ENCODE measurements around the gene MBOAT7.

The MBOAT7 gene

GRCh38 chr19:54142166-54142780, 47.1 kb downstream of the MBOAT7 start:
- TF ChIP-seq CTCF (conservative IDR thresholded peaks at IDR 0.05) = no peak
- H3K27ac ChIP-seq = no peak overlapping the region; the same call in 1 of the 2 replicates

GRCh38 chr19:54141356-54141755, 48.0 kb downstream of the MBOAT7 start:
- TF ChIP-seq CTCF (conservative IDR thresholded peaks at IDR 0.05) = no peak
- H3K27ac ChIP-seq = peak overlapping the region; percentile 97; the same call in 1 of the 2 replicates

GRCh38 chr19:54138489-54139256, 50.7 kb downstream of the MBOAT7 start:
- H3K27ac ChIP-seq = peak overlapping the region; percentile 97

GRCh38 chr19:54137699-54138488, 51.5 kb downstream of the MBOAT7 start, which contains the start of gene CNOT3:
Gene CNOT3, plus strand, starts transcription at chr19:54137762. Its CDS starts 5,217 bp downstream, at chr19:54142979.
- peak; percentile 39 for TF ChIP-seq CTCF (conservative IDR thresholded peaks at IDR 0.05)
- peak within 1 kb of the TSS; percentile 97 for H3K27ac ChIP-seq

More at GRCh38 chr19:54138489-54139256, 50.7 kb downstream of the MBOAT7 start:
- TF ChIP-seq CTCF (conservative IDR thresholded peaks at IDR 0.05) = no peak

- peak overlapping the region; percentile 97 for H3K27ac ChIP-seq
- no peak for TF ChIP-seq CTCF (conservative IDR thresholded peaks at IDR 0.05)
These were observed 52.3 kb downstream of the MBOAT7 start for GRCh38 chr19:54136864-54137698.

GRCh38 chr19:54136086-54136863, 53.1 kb downstream of the MBOAT7 start:
- TF ChIP-seq CTCF (conservative IDR thresholded peaks at IDR 0.05) = no peak
- peak overlapping the region; percentile 79 for H3K27ac ChIP-seq

Measured in VCaP (cell line).